LNCaP clone FGC (cell line): ENCODE results near the gene PDLIM7.

Experiments used
- DNase-seq: peaks from one replicate; pipeline ENCODE4 v3.0.0-alpha.2; 2011; ENCODE audit warnings: low read depth
- H3K4me3 ChIP-seq: 2 replicates; pipeline ENCODE4 v1.5.1; 2011; ENCODE audit warnings: mild to moderate bottlenecking, low read depth, low read length, control low read depth
- TF ChIP-seq, protein P1 (sequence below): IDR thresholded peaks from 2 replicates; pipeline ENCODE4 v1.5.1; 2012; ENCODE audit warnings: mild to moderate bottlenecking; ENCODE audit not compliant: control insufficient read depth, insufficient read depth; ENCODE audit errors: extremely low read depth

The PDLIM7 gene

DNA sequence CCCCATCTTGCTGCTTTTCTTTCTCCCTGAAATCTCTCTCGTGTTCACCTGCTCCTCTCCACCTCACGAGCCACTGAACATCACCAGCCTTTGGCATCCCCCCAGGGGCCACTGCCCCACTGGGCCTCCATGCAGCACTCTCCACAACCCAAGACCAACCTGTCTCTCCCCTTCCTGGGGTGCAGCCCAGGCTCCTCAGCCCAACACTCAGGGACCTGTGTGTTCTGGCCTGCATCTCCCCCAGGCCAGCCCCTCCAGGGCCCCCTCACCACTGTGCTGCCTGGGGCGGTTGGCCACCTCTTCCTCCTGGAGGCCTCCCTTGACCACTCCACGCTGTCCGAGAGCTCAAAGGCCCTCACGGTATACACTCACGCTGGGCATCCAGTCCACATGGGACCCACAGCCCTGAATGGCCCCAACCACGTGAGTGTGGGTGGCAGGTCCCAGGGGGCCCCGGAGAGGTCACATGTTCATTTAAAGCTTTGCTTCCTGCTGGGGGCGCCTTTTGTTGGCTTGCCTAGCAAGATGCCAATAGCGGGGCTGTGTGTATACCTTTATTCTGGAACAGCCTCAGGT is 12.7 kb upstream of the PDLIM7 start:
- no peak for DNase-seq
- TF ChIP-seq, protein P1, sequence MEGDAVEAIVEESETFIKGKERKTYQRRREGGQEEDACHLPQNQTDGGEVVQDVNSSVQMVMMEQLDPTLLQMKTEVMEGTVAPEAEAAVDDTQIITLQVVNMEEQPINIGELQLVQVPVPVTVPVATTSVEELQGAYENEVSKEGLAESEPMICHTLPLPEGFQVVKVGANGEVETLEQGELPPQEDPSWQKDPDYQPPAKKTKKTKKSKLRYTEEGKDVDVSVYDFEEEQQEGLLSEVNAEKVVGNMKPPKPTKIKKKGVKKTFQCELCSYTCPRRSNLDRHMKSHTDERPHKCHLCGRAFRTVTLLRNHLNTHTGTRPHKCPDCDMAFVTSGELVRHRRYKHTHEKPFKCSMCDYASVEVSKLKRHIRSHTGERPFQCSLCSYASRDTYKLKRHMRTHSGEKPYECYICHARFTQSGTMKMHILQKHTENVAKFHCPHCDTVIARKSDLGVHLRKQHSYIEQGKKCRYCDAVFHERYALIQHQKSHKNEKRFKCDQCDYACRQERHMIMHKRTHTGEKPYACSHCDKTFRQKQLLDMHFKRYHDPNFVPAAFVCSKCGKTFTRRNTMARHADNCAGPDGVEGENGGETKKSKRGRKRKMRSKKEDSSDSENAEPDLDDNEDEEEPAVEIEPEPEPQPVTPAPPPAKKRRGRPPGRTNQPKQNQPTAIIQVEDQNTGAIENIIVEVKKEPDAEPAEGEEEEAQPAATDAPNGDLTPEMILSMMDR: no peak
- H3K4me3 ChIP-seq: no peak overlapping the region

DNA sequence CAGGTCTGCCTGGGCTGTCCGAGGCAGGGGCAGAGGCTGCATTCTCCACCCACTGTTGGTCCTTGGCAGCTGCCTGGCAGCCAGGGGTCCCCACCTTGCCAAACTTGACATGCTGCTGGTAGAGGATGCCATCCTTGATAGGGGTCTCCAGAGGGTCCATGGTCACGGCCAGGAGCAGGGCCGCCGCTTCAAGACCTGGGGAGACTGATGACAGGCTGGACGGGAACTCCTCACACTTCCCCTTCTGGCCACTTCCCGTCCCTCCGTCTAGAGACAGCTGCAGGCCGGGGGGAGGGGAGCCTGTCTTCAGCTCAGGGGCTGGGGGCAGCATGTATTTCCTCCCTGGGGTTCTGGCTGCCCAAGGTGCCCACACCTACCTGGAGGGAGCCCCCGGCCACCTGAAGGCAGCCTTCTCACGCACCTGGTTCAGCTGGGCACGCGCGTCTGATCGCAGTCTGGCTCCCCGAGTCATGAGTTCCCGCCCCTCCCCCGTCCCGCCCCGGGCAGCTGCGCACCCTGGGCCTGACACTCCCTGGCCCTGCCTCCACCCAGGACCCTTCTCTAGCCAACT is 12.1 kb upstream of the PDLIM7 start, which contains the start of gene DOK3:
TSS of gene DOK3 (minus strand) at position 446 of the 571 bp plus-strand sequence. CDS start at position 160, 286 bp downstream.
- TF ChIP-seq, protein P1: no peak
- DNase-seq: no peak
- H3K4me3 ChIP-seq: no peak within 1 kb of the TSS

DNA sequence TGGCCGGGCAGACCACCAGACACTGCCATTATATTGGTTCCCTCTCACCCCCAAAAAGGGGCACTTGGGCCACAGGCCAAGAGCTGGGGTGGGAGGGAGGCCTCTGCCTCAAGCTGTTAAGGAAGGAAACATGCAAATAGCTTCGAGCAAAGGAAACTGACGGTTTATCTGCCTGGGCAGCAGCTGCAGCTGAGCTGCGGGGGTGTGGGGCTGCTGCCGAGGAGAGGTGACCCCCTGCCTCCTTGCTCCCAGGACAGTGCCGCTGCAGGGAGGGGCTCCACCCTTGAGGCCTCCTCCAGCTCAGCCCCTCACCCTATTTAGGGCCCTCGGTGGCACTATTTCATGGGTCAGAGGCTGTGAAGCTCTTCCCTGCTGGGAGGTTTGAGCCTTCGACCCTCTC is 11.4 kb upstream of the PDLIM7 start:
- no peak overlapping the region for H3K4me3 ChIP-seq
- TF ChIP-seq, protein P1: no peak
- DNase-seq: no peak

DNA sequence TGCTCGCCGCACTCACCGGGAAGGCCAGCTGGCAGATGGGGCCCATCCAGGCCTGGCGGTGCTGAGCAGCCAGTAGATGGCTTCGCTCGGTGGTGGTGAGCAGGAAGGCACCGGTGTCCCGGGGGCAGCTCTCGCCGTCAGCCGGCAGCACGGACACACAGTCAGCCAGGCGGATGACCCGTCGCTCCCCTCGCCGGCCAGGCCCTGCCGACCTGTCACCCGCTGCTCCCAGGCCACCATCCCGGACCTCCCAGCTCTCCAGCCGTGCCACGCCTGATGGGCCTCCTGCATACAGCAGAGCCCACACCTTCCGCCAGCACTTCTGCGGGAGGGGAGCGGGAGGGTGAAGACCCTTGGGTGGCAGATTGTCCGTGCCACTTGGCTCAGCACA is 10.8 kb upstream of the PDLIM7 start:
- no peak for DNase-seq
- H3K4me3 ChIP-seq: no peak overlapping the region
- TF ChIP-seq, protein P1: no peak

DNA sequence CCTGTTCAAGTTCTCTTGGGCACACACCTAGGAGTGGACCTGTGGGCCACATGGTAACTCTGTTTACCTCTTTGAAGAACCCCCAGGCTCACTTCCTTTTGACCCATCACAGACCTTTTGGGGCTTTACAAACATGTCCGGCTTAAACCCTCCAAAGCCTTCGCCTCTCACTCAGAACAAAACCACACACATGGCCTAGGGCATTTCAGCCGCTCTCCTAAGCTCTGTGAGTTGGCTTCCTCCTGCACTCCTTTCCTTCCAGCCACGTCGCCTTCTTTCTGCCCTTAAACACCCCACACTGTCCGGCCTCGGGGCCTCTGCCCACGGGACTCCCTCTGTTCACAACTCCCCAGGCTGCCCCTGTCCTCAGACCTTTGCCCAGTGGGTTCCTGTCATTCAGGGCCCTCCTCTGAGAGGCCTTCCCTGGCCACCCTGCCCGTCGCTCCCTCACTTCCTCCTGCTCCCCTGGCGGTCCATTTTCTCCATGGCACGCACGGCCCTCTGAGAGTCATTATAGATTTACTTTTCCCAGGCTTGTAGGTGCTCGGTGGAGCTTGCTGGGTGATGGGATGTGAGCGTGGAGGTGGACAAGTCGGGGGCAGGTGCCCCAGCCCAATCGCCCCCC is 10.3 kb upstream of the PDLIM7 start:
- no peak for DNase-seq
- H3K4me3 ChIP-seq: no peak overlapping the region
- TF ChIP-seq, protein P1: no peak

DNA sequence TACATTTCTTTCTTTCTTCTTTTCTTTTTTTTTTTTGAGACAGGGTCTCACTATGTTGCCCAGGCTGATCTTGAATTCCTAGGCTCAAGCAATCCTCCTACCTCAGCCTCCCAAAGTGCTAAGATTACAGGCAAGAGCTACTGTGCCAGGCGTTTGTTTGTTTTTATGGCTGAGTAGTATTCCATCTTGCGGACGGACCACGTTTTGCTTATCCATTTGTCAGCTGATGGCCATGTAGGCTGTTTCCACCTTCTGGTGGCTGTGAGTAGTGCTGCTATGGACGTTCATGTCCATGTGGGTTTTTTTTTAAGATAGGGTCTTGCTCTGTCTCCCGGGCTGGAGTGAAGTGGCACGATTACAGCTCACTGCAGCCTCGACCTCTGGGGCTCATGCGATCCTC is 9.8 kb upstream of the PDLIM7 start:
- H3K4me3 ChIP-seq: no peak overlapping the region
- DNase-seq: no peak
- TF ChIP-seq, protein P1: no peak
